AG10803 (cell line): ENCODE results near the gene LRPAP1.

Experiments used
- DNase-seq: peaks from one replicate; pipeline ENCODE4 v3.0.0; 2010; ENCODE audit warnings: low read depth
- H3K4me3 ChIP-seq: 2 replicates; pipeline ENCODE4 v1.5.1; 2011; ENCODE audit warnings: mild to moderate bottlenecking, low read length, control low read depth
- TF ChIP-seq, protein P1 (sequence below): conservative IDR thresholded peaks from 2 replicates; pipeline ENCODE4 v1.5.1; 2011; ENCODE audit warnings: mild to moderate bottlenecking, low read length, control low read depth, inconsistent platforms

Gene LRPAP1

DNA sequence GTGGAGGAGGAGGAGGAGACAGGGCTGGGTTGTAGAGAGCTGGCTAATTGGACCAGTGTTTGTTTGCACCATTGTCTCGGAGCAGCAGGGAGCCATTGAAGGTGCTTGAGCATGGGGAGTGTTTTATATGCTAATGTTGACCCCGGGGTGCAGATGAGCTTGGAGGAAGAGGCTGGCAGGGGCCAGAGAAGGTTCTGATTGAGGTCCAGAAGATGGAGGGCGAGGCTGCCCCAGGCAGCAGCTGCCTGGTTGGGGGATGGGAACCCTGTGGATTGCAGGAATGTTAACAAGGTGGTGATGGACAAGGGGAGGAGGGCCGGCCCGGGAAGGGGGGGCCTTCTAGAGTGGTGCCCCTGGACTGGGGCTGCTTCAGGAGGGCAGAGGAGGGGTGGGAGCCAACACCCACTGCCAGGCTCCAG, 51.1 kb downstream of the LRPAP1 start:
- no peak overlapping the region for H3K4me3 ChIP-seq
- no peak for DNase-seq
- TF ChIP-seq, protein P1, sequence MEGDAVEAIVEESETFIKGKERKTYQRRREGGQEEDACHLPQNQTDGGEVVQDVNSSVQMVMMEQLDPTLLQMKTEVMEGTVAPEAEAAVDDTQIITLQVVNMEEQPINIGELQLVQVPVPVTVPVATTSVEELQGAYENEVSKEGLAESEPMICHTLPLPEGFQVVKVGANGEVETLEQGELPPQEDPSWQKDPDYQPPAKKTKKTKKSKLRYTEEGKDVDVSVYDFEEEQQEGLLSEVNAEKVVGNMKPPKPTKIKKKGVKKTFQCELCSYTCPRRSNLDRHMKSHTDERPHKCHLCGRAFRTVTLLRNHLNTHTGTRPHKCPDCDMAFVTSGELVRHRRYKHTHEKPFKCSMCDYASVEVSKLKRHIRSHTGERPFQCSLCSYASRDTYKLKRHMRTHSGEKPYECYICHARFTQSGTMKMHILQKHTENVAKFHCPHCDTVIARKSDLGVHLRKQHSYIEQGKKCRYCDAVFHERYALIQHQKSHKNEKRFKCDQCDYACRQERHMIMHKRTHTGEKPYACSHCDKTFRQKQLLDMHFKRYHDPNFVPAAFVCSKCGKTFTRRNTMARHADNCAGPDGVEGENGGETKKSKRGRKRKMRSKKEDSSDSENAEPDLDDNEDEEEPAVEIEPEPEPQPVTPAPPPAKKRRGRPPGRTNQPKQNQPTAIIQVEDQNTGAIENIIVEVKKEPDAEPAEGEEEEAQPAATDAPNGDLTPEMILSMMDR = no peak

DNA sequence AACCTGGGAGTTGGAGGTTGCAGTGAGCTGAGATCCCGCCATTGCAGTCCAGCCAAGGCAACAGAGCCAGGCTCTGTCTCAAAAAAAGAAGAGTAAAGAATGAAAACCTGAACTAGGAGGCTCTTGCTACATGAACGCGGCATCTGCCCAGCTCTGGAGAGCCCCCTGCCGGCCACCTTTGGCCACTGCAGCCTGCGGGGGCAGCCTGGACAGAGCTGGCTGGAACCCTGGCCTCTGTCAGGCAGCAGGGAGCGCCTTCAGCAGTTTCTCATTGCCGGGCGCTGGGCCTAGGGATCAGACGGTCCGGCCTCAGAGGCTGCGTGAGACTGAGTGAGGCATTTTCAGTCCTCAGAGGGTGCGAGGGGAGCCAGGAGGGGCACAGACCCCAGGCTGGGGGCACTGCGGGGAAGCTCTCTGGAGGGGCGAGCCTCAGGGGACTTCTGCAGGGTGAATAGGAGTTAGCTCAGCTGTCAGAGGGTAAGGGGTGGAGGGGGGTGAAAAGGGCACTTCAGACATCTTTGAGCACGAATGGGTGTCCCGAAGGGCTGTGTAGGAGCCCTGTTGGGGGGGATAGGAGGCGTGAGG, 51.6 kb downstream of the LRPAP1 start:
- DNase-seq = peak; percentile 64
- TF ChIP-seq, protein P1 = peak; percentile 94
- no peak overlapping the region for H3K4me3 ChIP-seq

DNA sequence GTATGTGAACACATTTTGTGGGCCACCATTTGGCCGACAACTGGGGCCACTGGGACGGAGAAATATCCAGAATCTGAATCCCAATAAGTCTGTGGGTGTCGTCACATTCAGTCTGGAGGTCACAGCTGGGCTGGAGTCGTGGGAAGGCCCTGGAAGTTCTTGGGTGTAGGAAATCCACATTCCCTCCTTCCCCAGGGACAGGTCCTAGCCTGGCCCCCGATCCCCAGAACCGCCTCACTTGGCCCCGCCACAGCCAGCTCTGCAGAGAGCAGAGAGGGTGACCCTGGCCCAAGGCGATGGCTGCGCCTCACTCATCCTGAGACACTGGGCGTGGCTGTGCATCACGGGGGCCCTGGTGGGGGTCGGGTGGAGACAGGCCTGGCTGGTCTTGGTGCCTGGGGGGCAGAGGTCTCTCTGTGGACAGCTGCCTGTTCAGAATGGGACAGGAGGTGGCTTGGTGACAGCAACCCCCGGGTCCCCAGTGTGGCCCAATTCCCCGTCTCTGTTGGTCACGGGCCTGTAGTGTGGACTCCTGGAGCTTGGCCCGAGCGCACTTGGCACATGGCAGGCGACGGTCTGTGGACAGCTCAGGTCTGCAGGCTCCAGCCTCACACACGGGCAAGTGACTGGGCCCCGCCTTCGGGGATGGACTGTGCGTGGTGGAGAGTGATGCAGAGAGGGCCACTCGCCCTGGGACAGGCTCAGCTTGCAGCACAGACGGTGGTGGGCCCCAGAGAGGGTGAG, 52.7 kb downstream of the LRPAP1 start:
- DNase-seq = no peak
- TF ChIP-seq, protein P1 = no peak
- no peak overlapping the region for H3K4me3 ChIP-seq

DNA sequence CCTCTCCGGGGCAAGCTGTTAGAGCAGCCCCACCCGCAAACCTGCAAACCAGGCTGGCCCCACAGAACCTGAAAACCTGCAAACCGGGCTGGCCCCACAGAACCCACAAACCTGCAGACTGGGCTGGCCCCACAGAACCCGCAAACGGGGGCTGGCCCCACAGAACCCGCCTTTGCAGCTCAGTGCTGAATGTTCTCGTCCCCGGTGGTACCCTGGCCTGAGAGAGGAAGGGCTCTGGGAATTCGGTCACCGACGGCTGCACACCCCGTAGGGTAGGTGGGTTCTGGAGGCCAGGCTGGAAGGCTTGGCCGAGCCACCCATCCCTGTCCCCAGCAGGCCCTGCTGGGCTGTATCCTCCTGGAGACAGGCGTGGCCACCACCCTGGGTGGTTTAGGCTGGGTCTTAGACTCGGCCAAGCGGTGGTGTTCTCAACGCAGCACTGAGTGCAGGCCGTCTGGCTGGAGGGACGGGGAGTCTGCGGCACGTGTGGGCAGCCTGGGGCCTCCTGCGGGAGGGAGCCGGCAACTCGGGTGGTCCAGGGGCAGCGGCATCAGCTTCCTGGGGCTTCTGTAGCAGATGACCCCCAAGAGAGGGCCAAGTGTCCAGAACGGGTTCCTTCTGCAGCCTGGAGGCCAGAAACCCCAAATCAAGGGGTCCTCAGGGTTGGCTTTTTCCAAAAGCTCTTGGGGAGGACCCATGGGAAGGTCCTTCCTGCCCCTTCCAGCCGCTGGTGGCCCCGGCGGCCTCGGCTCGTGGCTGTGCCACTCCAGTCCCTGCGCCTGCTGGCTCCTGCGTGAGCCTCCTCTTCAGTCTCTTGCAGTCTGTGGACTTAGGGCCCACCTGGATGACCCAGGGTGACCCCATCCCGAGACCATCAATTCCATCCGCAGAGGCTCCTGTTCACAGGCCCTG, 53.5 kb downstream of the LRPAP1 start:
- TF ChIP-seq, protein P1 = no peak
- DNase-seq = no peak

DNA sequence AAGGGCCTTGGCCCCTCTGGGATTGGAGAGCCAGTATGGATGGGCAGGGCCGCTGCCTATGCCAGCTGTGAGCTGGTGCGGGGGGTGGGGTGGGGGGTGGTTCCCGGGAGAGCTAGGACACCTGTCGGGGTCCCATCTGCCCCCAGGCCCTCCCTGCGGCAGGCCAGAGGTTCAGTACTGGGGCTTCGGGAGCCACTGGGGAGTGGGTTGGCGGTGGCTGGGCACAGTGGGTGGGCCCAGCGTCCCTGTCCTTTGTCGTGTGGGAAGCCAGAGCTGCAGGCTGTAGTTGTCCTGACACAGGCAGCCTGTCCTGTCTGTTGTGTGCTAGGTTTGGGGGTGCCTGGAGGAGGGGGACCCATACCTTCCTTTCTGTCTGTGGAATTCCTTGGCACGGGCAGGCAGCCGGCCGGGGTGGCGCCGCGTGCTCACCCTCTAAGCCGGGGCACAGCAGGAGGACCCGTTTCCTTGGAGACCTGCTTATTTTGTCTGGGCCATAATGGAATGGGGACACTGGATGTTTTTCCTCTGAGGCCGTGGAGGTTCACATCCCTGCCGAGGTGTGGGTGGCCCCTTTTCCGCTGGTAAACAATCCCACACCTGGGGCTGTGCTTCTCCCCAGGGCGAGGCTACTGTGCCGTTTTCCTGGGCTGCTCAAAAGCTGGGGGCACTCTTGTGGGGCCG, 54.3 kb downstream of the LRPAP1 start:
- TF ChIP-seq, protein P1 = no peak
- no peak overlapping the region for H3K4me3 ChIP-seq
- no peak for DNase-seq

More for the DNA sequence above, 53.5 kb downstream of the LRPAP1 start:
- H3K4me3 ChIP-seq = no peak overlapping the region

DNA sequence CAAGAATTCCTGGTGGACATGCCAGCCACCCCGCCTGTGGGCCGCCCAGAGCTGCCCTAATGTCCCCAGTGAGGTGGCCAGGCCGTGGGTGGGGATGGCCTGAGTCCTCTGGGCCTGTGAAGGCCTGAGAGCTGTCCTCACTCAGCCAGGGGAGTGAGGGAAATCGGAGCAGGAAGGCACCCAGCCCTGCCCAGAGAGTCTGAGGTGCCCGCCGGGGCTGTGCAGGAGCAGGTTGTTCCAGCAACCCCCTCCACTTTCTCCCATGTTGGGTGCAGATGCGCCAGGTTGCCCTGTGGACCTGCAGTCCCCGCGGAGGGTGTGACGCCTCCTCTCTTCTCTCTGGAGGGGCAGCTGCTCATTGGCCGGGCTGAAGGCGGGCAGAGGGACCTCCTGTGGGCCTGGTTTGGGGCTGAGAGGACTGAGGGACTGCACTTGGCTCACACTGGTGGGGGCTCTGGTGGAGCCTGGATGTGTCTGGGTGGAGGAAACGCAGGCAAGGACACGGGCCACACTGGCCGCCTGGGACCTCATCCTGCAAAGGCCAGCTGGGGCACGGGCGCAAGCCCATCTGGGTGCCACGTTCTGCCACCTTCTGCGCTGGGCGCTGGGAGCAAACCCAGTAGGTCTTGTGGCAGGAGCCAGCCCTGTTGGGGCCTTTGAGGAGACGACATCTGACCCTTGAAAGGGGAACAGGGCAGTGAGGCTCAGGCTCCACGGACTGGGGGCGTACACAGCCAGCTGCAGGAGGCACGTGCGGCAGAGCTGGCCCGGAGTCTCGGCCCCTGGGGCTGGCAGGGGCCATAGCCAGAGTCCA, 55.1 kb downstream of the LRPAP1 start:
- TF ChIP-seq, protein P1 = no peak
- no peak overlapping the region for H3K4me3 ChIP-seq
- DNase-seq = no peak
